ENCODE measurements around the gene VKORC1L1.
"Not testable (repeated sequence)": the region's sequence is repeated elsewhere in the genome, so short reads cannot be mapped to it uniquely, and the experiment has no call there.

VKORC1L1 gene

GRCh38 chr7:65884983-65885382, 12.1 kb downstream of the VKORC1L1 start:
- not testable (repeated sequence) for DNase-seq (ENCODE audit: low read depth in 2 of 2)

- not testable (repeated sequence) for DNase-seq (ENCODE audit: low read depth in 2 of 2)
These were observed 12.7 kb downstream of the VKORC1L1 start for GRCh38 chr7:65885533-65885932.

- DNase-seq (ENCODE audit: low read depth in 2 of 2), result not testable (repeated sequence)
These were observed 15.7 kb downstream of the VKORC1L1 start for GRCh38 chr7:65888434-65889156.

GRCh38 chr7:65889722-65890121, 16.8 kb downstream of the VKORC1L1 start:
- DNase-seq (ENCODE audit: low read depth in 2 of 2), result not testable (repeated sequence)

GRCh38 chr7:65892161-65892560, 19.3 kb downstream of the VKORC1L1 start:
- no peak for DNase-seq (ENCODE audit: low read depth in 2 of 2)

- no peak for DNase-seq (ENCODE audit: low read depth in 2 of 2)
These were observed 20.0 kb downstream of the VKORC1L1 start for GRCh38 chr7:65892835-65893234.

GRCh38 chr7:65896279-65896870, 23.5 kb downstream of the VKORC1L1 start:
- DNase-seq (ENCODE audit: low read depth in 2 of 2), result no peak

GRCh38 chr7:65897289-65897688, 24.4 kb downstream of the VKORC1L1 start:
- not testable (repeated sequence) for DNase-seq (ENCODE audit: low read depth in 2 of 2)

DNA sequence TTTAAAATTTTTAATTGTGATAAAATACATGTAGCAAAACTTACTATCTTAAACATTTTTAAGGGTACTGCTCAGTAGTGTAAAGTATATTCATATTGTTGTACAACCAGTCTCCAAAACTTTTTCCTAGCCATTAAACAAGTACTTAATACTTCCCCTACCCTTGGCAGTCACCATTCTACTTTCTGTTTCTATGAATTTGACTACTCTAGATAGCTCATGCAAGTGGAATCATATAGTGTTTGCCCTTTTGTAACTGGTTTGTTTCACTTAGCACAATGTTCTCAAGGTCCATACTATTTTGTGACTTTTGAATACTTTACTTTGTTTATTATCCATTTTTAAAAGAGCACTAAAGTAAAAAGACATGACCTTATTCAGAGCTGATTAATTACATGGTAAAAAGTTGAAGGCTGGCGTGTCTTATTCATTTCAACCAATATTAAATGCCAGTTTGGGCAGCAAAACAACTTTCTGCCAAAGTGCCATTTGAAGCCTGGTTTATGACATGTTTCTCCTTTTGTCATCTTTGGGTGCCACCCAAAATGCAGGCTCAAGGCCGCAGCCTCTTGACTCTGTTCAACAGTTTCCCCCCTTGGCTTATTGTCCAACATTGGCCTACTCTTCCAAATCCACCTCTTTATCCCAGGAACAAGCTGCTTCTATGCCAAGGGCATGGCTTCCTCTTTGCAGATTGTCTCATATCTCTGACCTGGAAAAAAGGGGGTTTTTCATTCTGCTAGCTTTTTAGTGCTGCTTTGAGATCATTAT, 26.0 kb downstream of the VKORC1L1 start:
- not testable (repeated sequence) for DNase-seq (ENCODE audit: low read depth in 2 of 2)

GRCh38 chr7:65902306-65902705, 29.4 kb downstream of the VKORC1L1 start:
- no peak for DNase-seq (ENCODE audit: low read depth in 2 of 2)

- DNase-seq (ENCODE audit: low read depth in 2 of 2), result no peak
These were observed 34.8 kb downstream of the VKORC1L1 start for GRCh38 chr7:65907501-65908198.

GRCh38 chr7:65910237-65910636, 37.4 kb downstream of the VKORC1L1 start:
- no peak for DNase-seq (ENCODE audit: low read depth in 2 of 2)

- DNase-seq (ENCODE audit: low read depth in 2 of 2), result no peak
These were observed 39.4 kb downstream of the VKORC1L1 start for GRCh38 chr7:65912237-65912636.

- DNase-seq (ENCODE audit: low read depth in 2 of 2), result no peak
These were observed 43.2 kb downstream of the VKORC1L1 start for GRCh38 chr7:65915921-65916657.

- no peak for DNase-seq (ENCODE audit: low read depth in 2 of 2)
These were observed 50.4 kb downstream of the VKORC1L1 start for GRCh38 chr7:65923316-65923715.

DNA sequence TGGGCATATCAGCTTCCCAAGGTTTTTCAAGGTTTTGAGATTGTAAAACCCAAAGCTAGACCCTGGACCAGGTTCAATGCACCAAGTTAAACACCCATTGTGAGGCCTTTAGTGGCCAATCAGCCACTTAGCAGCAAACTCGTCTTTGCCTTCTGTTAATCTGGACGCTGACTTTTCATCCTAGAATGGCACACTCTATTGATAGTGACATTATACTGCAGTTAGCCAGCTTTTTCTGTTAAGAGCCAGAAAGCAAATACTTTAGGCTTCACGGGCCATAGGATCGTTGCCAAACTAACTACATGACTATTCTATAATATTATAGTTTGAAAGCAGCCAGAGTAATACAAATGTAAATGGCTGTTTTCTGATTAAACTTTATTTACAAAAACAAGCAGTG, 51.3 kb downstream of the VKORC1L1 start:
- no peak for DNase-seq (ENCODE audit: low read depth in 2 of 2)

DNA sequence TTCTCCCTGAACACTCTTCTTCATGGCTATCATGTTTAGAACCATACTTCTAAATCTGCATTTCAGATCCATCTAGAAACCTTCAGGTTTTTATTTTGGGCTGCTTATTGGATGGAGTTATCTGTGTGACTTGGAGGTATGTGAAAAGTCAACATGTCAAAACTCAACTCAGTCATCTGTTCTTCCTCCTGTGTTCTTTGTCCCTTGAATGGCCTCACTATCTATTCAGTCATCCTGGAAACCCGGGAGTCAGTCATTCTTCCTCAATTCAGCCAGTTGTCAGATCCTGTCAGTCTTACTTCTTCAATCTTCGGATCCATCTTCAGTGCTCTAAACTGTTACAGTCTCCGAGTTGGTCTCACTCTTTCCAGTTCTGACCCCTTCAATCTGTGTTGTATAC, 52.2 kb downstream of the VKORC1L1 start:
- no peak for DNase-seq (ENCODE audit: low read depth in 2 of 2)

- no peak for DNase-seq (ENCODE audit: low read depth in 2 of 2)
These were observed 53.7 kb downstream of the VKORC1L1 start for GRCh38 chr7:65926588-65926987.

- DNase-seq (ENCODE audit: low read depth in 2 of 2), result no peak
These were observed 54.9 kb downstream of the VKORC1L1 start for GRCh38 chr7:65927489-65928448.

GRCh38 chr7:65931685-65932084, 58.8 kb downstream of the VKORC1L1 start:
- DNase-seq (ENCODE audit: low read depth in 2 of 2), result no peak
